HG03354 (cell line): Measurements from ENCODE around the gene CIAO1.
"Not testable (repeated sequence)": the region's sequence is repeated elsewhere in the genome, so short reads cannot be mapped to it uniquely, and the experiment has no call there.

ENCODE experiments used
- ATAC-seq: cut with Tn5 transposase; IDR thresholded peaks from one replicate; pipeline ENCODE4 v1.9.1; 2021; ENCODE audit warnings: mild to moderate bottlenecking; ENCODE audit not compliant: unreplicated experiment, poor library complexity, severe bottlenecking

CIAO1 gene

DNA sequence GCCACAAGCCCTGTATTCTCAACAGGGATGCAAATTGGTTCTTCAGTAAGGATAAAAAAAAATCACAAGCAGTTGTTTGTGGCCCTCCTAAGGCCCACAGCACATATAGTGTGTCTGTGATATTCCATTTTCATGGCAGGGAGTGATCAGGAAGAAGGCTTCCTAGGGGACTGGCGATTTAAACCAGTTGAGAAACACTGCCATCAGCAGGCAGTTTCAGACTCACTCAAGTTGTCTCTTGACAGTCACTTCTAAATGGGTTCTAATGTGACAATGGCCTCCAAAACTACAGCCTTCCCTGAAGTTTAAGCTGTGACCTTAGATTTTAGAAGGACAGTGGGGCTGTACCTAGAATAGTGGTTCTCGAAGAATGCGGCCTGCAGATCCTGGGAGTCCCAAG is 6.0 kb downstream of the CIAO1 start:
- no peak for ATAC-seq

DNA sequence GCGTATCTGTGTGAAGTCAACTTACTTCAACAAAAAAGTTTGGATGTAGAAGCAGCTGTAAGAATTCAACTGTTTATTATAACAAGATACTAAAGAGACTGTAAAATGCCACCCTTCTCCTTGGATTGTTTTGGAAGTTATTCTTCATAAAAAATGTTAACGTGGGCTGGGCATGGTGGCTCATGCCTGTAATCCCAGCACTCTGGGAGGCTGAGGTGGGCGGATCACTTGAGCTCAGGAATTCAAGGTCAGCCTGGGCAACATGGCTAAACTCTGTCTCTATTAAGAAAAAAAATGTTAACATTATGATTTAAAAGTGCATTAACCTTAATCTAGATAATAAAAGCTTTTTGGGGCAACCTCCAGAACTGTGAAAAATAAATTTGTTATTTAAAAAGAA is 7.7 kb downstream of the CIAO1 start:
- ATAC-seq, result no peak

DNA sequence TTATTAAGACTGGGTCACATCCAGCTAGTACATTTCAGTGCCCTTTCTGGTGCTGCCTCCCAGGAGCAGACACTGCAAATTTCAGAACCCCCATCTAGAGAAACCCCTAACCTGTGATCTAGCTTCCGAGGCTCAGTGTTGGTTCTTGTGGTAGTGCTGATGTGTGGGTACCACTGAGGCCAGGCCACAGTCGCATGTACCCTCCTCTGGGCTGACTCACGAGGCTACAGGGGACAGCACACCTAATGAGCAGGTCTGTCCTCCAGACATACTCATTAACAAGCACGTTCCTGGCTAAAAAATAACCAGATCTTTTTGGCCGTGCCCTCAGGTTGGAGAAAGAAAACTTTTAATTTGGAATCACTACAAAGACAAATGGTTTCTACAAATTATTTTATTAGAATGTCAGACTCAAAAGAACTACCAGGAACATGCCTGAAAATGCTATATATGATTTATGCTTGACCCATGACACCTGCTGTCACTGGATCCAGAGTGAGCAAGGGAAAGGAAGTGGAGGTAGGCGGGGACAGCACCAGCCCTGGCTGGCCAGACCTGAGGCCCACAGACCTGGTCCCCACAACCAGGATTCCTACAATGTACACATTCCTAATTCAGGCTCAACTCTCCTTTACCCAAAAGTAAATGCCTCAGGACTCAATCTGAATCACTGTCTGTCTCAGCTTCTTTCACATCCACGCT is 8.5 kb downstream of the CIAO1 start:
- no peak for ATAC-seq

DNA sequence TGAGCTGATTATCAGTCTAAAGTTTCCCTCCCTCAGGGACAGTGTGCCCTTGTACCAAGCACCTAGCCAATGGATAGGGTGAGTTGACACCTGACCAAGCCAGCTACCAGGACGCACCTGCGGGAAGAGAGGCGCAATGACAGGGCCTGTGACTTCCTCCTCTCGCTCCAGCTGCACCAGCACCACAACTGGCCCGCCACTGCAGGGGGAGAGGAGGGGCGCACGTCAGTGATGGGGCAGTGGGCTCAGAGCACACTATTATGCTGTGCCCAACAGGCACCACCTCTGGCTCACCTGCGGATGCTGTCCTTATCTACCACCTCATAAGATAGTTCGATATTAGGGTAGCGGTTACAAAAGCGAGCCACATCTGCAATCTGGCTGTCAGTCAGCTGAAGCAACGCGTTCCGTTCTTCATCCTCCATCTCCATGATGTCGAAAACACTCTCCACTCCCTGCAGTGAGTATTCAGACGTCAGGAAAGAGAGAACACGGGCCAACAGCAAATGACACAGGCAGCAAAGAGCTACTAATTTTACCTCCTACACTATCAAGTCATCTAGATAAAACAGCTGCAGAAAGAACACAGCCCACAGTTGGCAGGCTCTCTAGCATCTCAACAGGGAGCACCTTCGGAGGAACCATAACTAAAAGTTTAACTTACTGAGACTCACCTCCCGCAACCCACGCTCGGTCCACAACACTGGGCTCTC is 10.9 kb downstream of the CIAO1 start:
- no peak for ATAC-seq

DNA sequence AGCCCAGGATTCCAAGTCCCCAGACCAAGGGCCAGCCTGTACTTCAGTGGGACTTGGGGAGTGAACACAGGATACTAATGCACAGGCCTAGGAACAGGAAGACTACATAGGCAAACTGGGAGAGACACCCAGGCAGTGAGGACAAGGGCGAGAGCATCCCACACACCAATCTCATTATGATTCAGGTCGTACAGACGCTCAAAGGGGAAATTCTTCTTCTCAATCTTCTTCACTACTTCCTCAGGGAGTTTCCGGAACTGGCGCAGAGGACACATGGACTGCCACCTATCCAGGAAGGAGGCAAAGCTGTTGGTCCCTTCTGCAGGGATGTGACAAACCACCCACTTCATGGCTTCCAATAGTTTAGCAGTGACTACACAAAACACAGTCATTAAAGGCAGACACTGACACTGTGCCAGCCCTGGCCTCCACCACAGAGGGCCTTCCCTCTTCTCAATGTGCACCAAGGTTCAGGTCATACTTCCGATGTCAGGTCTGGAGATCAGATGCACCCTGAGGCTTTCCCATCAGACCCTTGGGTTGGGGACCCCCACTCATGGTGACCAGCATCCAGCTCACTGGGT is 21.3 kb downstream of the CIAO1 start:
- ATAC-seq, result no peak

DNA sequence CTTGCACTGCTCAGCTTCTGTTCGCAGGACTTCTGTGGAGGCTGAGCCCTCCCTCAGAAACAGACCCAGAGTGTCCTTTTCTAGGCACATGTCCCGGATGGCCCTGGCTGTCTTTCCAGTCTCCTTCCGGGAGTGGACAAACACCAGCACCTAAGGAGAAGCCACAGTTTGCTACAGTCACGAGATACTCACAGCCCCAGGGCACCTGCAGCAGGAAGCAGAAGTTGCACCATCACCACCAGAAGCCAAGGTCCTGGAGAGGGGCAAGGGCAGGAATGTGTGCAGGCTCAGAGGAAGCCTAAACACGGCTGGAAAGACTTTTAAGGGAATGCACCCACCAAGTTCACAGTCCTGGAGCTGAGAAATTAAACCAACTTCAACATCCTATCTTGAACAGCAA is 25.7 kb downstream of the CIAO1 start:
- ATAC-seq, result no peak

DNA sequence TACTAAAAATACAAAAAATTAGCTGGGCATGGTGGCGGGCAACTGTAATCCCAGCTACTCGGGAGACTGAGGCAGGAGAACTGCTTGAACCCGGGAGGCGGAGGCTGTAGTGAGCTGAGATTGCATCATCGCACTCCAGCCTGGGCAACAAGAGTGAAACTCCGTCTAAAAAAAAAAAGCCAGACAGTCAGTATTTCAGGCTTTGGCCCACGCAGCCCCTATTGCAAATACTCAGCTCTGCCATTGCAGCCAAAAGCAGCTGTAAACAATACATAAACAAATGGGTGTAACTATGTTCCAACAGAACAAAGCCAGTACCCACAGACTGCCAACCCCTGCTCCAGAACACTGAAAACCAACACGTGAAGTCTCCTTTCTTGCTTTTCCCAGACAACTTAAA is 28.2 kb downstream of the CIAO1 start:
- ATAC-seq, result not testable (repeated sequence)

DNA sequence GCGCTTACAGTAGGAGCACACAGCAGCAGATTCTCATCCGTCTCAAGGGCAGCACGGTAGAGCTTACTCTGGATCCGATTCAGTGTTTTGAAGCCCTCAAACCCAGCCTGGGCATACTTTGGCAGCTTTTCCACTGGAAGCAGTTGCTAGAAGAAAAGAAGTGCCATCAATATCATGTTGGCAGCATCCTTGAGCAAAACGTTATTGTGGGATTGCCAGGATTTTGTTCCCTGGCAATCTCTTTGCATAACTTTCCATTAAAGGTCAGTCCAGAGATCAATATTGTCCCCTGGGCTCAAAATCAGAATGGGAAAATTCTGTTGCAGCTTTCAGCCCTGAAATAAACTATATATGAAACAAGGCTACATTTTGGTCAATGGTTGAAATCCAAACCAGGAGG is 30.9 kb downstream of the CIAO1 start:
- no peak for ATAC-seq

DNA sequence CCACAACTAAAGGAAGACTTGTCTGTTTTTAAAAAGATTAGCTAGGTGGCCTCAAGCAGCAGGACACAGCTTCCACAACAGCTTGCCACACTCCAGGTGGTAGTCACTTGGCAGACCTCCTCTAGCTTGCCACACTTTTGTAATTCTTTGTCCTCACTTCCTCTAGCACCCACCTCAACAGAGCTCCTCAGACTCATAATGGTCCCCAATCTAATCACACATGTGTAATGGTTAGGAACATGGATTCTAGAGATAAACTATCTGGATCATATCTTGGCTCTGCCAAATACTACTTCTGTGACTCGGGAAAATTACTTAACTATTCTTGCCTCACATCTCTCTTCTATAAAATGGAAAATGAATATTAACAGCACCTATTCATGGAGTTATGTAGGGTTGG is 35.8 kb downstream of the CIAO1 start:
- ATAC-seq, result no peak

DNA sequence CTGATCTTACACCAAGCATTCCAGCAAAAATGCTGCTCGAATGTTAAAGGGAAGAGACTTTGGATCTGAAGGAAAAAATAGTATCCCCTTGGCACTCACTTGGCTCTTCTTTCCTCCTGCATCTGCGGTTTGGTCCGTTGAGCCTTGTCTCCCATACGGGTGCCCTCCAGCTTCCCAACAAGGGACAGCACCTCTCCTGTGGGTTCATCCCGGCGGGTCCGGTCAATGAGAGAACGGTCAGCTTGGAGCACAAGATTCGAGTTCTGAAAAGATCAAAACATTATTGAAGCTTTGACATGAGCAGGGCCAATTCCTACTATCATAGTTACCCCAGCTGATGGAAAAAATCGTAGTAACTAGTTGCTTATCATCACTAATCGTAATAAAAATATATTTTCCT is 38.6 kb downstream of the CIAO1 start:
- ATAC-seq, result no peak

DNA sequence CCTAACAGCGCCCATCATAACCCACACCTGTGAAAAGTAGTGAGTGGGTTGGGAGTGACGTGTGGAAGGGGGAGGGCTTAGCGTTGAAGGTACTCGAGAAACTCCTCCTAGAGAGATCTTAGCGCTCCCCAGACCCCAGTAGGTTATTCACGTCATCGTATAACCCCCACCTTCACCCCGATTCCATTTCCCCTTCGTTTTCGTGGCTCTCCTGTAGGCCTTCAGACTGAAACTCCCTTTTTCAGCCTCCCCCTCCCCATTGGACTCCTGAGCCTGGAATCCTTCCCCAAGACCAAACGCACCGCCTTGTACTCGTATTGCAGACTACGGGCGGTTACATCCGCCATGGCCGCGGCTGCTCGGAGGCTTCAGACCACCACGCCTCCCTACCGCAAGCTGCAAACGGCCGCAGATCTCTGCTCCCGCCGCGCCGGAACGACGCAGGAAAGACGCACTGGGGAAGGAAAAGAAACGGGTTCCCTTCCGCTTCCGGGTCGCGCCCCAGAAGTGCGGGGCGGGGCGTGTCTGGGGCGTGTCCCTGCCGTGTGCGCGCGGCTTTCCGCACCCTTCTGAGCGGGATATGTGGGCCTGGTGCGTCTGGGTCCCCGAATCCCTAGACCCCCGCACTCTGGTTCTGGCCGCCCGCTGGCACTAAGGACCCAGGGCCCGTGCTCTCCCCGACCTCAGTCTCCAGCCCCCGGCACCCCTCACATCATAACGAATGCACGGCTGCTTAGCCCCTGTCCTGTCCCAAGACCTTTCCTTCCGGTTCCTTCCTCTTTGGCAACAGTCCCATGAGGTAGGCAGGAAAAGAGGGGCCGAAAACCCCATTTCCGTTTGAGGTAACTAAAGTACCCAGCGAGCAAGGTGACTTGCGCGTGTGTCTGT is 39.3 kb downstream of the CIAO1 start, which contains the start of gene SNRNP200:
SNRNP200 (minus strand) TSS at position 456 of the 888 bp plus-strand sequence; CDS start at position 347, 109 bp downstream.
- ATAC-seq, result peak; percentile 92

DNA sequence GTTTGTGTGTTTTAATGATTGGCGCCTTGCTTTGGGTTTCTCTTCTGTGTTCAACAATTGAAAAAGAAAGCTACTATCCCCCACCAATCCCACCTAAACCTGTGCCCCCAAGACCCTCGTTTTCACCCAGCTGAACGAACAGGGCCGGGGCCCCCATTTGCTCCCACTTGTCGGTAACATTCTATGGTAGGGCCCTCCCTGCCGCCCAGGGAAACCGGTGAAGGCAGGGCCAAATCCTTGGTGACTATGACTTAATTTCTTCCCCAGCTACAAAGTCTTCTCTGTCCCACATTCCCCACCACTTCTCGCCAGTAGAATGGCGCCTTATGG is 39.9 kb downstream of the CIAO1 start:
- ATAC-seq, result no peak

DNA sequence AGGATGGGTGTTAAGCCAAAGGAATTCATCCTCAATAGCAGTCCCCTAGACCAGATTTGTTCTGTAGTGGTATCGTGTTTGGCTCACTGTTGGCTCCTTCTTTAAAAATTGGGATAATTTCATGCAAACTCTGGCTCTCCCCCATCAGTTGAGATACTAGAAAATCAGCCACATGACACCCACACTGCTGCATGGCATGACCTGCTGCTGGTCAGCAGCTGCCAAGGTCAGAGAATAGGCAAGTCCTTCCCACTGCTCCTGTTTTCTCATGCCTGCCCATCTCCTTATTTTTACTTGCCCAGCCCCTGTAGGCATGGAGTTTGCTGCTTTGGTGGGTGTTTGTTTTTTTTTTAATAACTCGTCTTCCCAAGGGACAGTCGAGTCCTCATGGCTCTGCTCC is 40.3 kb downstream of the CIAO1 start:
- ATAC-seq, result no peak

DNA sequence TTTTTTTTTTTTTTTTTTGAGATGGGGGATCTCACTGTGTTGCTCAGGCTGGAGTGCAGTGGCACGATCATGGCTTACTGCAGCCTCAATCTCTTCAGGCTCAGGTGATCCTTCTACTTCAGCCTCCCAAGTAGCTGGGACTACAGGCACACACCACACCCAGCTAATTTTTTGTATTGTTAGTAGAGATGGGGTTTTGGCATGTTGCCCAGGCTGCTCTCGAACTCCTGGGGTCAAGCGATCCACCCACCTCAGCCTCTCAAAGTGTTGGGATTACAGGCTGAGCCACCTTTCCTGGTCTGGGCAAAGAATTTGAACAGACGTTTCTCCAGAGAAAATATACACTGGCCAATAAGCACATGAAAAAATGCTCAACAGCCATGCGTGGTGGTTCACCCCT is 42.2 kb downstream of the CIAO1 start:
- no peak for ATAC-seq

DNA sequence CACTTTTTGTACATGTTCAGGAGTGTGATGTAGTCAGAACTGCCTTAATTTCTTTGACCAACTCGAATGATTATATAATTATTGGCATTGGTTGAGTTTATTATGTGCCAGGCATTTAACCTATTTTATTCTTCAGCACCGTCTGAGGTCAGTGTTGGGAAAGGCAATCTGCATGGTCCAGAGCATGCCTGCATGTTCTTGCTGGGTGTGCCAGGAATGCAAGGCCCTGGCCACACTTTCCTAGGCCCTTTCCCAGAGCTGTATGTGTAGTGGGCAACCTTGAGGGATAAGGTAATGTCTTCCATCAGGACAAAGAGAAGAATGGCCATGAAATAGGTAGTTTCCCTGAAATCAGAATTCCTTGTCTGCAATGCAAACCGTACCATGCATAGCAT is 49.0 kb downstream of the CIAO1 start:
- ATAC-seq, result no peak

DNA sequence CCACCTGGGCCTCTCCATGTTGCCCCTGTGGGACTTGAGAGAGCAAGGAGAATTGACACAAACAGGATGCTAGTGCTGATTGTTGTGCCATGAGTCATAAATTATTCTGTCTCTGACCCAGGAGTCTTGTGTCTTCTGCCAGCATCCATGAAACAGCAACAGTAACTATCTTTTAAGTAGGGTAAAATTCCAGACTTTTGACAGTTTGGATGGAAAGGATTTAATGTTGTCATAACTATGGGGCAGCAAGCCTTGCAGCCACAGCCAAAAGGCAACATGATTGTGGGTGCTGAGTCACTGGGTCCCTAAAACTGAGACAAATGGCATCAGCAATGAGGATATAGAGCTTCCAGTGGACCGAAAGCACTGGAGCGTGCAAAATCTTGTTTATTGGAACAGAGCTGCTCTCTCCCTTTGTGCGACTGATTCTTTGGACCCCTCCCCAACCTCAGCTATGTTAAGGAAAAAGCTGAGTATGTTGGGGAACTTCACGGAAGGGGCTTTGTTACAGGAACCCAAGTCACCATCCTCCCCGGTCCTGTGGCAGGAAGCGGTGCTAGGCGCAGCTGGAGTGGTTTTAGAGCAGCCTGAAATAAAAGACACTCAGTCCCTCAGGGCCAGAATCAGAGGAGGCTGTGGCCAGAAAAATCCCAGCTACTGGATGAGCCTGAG is 49.5 kb downstream of the CIAO1 start:
- no peak for ATAC-seq

DNA sequence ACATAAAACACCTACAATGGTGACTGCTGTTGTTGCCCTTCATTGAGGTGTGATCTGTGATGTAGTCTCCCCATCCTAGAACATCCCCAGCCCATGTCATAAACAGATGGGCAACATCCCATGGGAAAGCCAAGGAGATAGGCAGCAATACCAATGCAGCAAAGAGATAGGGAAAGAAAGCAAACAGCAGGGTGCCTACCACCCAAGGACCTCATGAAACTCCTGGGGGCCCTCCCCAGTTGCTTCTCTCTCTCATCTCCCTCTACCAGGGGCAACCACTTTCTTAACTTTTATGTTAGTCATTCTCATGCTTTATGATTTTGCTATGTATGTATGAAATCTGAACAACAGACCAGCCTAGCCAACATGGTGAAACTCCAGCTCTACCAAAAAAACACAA is 51.0 kb downstream of the CIAO1 start:
- ATAC-seq, result no peak

DNA sequence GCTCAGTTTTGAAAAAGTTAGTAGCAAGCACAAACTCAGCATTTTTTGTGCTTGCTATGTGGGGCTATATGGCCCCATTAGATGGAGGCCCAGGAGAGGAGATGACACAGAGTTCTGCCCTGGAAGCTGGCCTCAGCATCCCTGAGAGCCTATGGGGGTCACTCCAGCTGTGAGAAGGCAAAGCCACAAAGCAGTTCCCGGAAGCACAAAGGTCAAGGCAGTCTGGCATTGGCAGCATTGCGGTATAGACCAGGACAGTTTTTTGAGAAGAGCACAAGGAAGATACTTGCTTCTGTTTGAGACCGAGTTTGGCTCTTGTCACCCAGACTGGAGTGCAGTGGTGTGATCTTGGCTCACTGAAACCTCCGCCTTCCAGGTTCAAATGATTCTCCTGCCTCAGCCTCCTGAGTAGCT is 51.6 kb downstream of the CIAO1 start:
- no peak for ATAC-seq

DNA sequence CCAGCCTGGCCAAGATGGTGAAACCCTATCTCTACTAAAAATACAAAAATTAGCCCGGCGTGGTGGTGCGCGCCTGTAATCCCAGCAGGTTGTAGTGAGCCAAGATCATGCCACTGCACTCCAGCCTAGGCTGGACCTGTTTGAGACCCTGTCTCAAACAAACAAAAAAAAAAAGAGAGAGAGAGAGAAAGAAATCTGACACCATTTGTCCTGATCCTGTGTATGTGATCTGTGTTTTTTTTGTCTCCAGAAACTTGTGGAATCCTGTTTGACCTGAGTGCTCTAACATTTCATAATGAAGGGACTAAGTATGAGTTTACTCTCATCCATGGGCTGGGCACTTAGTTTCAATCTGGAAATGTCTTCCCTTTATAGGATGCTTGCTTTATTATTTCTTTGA is 52.7 kb downstream of the CIAO1 start:
- ATAC-seq, result no peak

DNA sequence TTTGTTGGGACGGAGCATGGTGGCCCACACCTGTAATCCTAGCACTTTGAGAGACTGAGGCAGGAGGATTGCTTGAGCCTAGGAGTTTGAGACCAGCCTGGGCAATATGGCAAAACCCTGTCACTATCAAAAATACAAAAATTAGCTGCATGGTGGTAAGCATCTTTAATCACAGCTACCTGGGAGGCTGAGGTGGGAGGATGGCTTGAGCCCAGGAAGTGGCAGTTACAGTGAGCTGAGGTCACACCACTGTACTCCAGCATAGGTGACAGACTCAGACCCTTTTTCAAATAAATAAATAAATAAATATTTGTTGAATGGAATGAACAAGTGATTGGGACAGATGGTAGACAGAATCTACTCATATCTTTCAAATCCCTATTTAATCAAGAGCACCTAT is 53.4 kb downstream of the CIAO1 start:
- no peak for ATAC-seq
